Activated CD8-positive, alpha-beta memory T cell treated with anti-CD3 and anti-CD28 coated beads, Interleukin-2, amount 50 U/mL, for 1 hour (primary cell): ENCODE measurements around the gene ARSJ.

Experiments used
- DNase-seq: peaks from one replicate; pipeline ENCODE4 v3.0.0-alpha.2; 2020; ENCODE audit errors: extremely low read depth

ARSJ gene

GRCh38 chr4:113987382-113987941 is 8.0 kb upstream of the ARSJ start:
- no peak for DNase-seq

DNA sequence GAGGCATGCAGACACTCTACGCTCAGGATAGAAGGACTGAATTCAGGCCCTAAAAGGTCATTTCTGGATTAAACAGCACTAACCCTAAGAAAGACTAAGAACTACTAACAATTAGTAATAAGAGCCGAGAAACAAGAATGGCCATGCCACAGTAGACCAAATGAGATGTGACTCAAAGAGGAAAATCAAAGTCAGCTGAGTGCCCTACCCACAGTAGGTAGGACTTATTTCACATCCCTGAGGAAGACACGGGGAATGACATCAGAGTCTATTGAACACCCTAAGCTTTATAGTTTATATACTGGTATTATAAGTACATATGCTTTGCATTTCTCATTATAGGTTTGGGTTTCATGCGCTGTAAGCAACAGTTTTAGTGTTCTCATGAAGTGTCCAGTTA is 2.7 kb upstream of the ARSJ start:
- no peak for DNase-seq

- DNase-seq = no peak
Observed at GRCh38 chr4:113981591-113981990, 2.1 kb upstream of the ARSJ start.

GRCh38 chr4:113979905-113980615 is 613 bp upstream of the ARSJ start:
- DNase-seq = no peak

GRCh38 chr4:113978561-113979147 is 793 bp downstream of the ARSJ start:
- DNase-seq = no peak

- DNase-seq = no peak
Observed at GRCh38 chr4:113978105-113978504, 1.3 kb downstream of the ARSJ start.

DNA sequence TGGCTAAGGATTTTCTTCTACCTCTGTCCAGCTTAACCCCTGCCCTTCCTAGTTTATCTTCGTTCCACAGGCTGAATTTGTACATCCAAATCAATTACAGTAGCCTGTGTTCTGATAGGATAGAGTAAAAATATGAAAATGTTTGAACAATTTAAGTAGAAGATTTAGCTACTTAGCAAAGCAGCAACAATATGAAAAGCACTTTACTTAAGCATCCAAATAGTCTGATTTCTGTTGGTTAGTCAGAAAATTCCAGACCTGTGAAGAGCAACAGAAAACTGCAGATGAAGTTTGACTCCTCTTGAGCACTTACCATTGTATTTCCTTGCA is 2.0 kb downstream of the ARSJ start:
- DNase-seq = no peak

DNA sequence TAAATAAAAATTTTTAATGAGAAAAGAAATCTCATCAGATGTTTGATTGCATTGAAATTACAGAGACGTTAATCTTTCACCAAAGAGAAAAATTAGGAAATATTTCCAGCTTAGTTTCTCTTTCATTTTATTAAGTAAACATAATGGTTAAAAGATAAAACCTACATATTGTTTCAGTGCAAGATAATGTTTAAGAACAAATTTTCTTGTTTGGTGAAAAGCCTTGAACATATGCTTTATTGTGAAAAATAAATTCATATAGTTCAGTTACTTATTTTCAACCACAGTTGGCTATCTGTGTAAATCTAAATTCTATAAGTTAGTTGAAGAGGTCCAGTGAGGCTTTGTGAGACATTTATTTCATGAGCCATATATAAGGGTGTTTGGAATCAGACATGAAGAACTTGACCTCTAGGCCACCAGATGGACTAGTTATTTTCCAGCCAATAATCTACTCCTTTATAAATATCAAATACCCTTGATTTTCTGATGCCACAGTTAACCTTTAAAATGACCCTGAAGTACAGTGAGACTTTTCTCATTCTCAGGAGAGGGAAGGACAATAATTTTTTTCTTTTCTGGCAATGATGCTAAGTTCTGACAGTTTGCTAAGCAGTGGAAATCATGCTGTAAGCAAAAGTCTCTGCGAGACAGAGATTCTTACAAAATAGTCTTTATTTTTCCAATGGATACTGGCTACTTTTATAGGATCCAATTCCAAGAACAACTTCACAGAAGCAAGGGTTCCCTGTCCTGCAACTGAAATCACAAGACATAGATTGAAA is 2.5 kb downstream of the ARSJ start:
- no peak for DNase-seq

DNA sequence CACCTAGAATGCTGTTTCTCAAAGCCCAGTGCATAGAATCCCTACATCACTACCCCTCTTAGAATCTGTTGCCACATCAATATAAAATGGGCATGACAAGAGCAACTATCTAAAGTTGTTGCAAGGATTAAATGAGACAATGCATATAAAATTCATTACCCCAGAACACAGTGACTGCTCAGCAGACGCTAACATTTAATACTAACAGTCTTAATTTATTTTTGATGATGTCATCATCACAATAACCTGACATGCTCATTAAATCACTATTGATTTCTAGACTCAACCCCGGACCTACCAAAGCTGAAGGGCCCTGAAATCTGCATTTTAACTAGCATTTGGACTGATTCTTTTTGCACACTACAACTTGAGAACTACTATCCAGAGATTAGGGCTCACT is 3.9 kb downstream of the ARSJ start:
- DNase-seq = no peak

- DNase-seq = no peak
Observed at GRCh38 chr4:113974467-113974866, 5.0 kb downstream of the ARSJ start.

GRCh38 chr4:113973345-113973744 is 6.1 kb downstream of the ARSJ start:
- no peak for DNase-seq

GRCh38 chr4:113972781-113973180 is 6.7 kb downstream of the ARSJ start:
- no peak for DNase-seq

- DNase-seq = no peak
Observed at GRCh38 chr4:113971706-113972360, 7.6 kb downstream of the ARSJ start.

DNA sequence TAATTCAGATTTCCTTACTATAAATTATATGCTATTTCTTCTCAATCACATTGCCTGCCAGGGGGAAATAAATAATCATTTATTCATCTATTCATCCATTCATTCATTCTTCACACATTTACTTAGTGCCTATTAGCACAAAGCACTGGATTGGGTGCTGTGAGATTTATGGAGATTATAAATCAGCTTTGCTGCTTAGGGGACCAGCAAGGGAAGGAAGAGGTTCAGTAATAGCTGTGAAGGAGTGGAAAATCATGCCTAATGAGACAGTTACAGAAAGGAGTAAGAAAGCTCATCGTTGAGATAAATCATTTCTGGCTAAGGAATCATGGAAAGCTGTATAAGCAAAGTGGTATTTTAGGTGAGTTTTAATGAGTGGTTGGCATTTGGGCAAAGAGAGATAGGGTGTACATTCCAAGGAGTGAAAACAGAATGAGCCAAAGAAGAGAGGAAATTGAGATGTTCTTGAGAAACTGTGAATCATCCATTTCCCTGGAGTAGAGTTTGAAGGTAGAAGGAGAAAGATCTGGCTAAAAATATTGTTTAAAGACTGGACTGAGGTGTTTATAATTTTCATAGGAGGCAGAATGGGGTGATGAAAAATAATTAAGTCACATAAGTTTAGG is 9.6 kb downstream of the ARSJ start:
- DNase-seq = no peak

DNA sequence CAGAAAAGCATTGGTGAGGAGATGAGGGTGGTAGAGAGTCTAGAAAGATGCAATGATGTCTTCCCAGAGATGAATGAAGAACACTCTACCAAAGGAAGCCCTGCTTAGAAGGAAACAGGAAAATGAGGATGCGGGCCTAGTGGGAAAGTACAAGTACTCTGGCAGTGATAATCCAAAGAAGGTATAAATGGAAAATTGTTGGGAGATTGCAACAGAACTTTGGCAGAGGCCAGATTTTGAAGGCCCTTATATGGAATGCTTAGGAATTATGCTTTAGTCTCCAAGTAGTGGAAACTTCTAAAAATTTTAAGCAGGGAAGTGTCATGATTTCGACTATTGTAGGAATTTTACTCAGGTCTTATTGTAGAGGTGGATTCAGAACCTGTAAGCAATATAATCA is 11.0 kb downstream of the ARSJ start:
- DNase-seq = no peak

DNA sequence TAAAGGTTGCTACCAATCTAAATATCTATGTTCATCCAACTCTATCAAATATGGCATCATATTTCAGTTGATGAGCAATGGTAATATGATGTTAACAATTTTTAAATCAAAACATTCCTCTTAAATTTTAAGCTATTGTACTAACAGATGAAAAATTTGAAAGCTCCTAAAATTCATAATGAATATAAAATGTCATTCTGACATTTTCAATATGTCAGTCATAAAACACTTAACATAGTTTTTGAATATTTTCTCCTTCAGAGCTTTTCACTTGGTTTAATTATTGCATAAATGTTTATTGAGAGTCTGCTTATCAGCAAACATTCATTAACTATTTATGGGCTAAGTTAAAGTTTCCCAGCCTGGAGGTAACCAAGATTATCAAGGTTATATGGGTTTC is 11.8 kb downstream of the ARSJ start:
- DNase-seq = no peak

DNA sequence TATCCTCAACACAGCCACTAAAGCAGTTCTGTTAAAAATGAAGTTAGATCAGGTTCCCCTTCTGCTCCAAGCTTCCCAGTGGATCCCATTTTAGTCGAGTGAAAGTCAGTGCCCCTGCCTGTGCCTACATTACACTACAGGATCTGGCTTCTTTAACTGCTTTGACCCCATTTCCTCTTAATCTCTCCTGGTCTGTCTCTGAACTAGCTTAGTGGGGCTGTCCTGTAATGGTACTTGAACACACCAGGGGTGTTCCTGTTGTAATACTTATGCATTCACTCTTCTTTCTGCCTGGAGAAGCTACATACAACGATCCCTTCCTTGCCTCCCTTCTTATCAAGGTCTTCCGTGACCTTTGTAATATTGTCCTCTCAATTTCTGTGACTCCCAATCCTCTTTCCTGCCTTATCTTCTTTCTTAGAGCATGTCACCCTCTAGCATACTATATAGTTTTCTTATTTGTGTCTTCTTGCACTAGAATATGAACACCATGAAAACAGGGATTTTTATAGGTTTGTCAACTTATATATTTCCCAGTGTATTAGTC is 16.7 kb downstream of the ARSJ start:
- DNase-seq = no peak

DNA sequence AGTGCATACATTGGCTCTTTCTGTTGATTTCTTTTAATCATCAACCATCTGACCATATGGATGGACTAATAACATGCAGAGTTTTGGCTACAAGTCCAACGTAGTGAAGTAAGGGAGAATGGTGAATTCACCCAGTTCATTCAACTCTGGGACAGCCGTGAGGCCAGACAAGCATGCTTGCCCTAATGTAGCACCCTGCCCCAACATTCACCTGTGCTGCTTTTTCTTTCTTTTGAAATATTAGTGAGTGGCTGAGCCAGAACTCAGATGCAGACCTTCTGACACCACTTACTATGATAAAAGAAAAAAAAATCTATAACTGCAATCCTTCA is 17.5 kb downstream of the ARSJ start:
- DNase-seq = no peak

DNA sequence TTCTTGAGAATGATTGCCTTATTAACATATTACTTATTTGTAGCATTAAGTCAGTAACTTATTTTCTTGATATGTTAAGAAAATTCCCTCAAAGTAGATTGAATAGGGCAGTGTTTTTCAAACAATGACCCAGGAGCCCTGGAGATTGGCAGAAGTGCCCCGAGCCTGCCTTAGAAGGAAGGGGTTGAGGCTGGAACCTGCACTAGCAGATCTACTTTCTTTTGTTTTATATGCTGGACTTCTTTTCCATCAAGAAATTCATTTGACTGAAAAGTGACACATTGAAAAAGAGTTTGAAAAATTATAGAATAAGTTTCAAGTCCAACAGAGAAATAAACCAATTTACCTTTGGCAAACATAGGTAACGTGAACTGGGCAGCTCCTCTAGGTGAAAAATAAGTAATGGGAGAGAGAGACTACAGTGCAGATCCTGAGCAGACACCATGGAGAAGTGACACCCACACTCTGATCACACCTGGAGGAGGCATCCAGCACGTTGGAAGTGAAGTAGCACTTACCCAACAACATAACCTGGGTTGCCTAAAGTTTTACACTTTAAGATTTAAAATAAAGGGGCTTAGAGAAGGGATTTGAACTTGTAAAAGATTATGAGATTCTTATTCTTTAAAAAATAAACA is 18.6 kb downstream of the ARSJ start:
- DNase-seq = no peak

GRCh38 chr4:113959539-113959937 is 19.9 kb downstream of the ARSJ start:
- DNase-seq = no peak
